ENCODE data around the gene IQSEC1.

DNA sequence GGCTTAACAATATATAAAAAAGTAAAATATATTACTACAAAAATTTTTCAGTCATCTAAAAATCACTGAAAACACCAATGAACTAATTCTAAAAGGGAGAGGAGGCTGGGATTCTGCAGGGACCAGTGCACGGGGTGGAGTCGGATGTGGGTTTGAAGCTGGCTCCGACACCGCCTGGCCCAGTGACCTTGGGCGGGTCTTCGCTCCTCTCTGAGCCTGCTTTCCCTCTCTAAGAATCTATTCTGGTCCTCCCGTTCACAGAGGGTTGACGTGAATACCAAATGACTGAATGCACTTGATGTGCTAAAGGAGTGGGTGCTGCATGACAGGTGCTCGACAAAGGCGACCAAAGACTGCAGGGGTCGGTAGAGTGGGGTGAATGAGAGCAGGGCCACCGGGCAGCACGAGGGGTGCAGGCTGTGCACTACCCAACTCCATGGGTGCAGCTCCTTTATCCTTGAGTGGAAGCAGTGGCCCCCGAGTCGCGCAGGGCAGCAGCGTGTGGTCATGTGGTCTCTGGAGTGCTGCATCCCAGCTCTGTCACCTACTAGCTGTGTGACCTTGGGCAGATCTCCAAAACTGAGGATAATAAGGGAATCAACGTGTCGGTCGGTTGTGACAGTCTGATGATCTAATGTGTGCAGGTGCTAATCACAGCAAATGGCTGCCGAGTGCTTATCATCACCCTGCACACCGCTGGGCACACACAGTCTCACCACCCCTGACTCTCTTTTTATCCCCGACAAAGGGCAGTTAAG lies 8.6 kb upstream of the IQSEC1 start:
- TF ChIP-seq POLR2AphosphoS5 (IDR thresholded peaks at IDR 0.05; ENCODE audit: low read depth, low read length) (no peak), POLR2A (IDR thresholded peaks at IDR 0.05; ENCODE audit: low read depth, low read length) (no peak), TAF1 (IDR thresholded peaks at IDR 0.05; ENCODE audit: borderline replicate concordance, low read depth, low read length) (no peak)

All from GM12892 (cell line).